GM12872 (cell line): ENCODE data around the gene LGR5.

ENCODE experiments used
- CTCF ChIP-seq: IDR thresholded peaks from 3 replicates; pipeline ENCODE4 v1.5.1; 2011; ENCODE audit warnings: low read depth, mild to moderate bottlenecking, low read length, moderate library complexity; ENCODE audit not compliant: insufficient read depth

The LGR5 gene

GRCh38 chr12:71461787-71462328 lies 22.3 kb downstream of the LGR5 start:
- TF ChIP-seq CTCF = no peak

GRCh38 chr12:71465796-71466195 lies 26.2 kb downstream of the LGR5 start:
- TF ChIP-seq CTCF = no peak

GRCh38 chr12:71469258-71469750 lies 29.7 kb downstream of the LGR5 start:
- no peak for TF ChIP-seq CTCF

GRCh38 chr12:71472441-71472911 lies 32.9 kb downstream of the LGR5 start:
- no peak for TF ChIP-seq CTCF

- no peak for TF ChIP-seq CTCF
Measured at GRCh38 chr12:71474791-71475190, 35.2 kb downstream of the LGR5 start.

GRCh38 chr12:71475280-71475679 lies 35.7 kb downstream of the LGR5 start:
- TF ChIP-seq CTCF = no peak

- TF ChIP-seq CTCF = no peak
Measured at GRCh38 chr12:71476513-71476912, 36.9 kb downstream of the LGR5 start.
